PC-3 (cell line): Measurements from ENCODE around the gene EMID1.

Source experiments
- CTCF ChIP-seq: fragments of 300-600 bp; sonication (generic); conservative IDR thresholded peaks from 2 replicates; pipeline ENCODE4 v1.5.1; 2017; ENCODE audit warnings: antibody characterized with exemption, low read depth, mild to moderate bottlenecking, low read length
- EZH2 ChIP-seq: fragments of 300-600 bp; sonication (generic); IDR thresholded peaks from one replicate; pipeline ENCODE4 v1.6.1; 2017; ENCODE audit warnings: antibody characterized with exemption, mild to moderate bottlenecking, low read length; ENCODE audit not compliant: unreplicated experiment
- EZH2phosphoT487 ChIP-seq: fragments of 300-600 bp; sonication (generic); IDR thresholded peaks from 2 replicates; pipeline ENCODE4 v1.6.1; 2018; ENCODE audit warnings: mild to moderate bottlenecking, antibody characterized with exemption, low read length, borderline replicate concordance

DNA sequence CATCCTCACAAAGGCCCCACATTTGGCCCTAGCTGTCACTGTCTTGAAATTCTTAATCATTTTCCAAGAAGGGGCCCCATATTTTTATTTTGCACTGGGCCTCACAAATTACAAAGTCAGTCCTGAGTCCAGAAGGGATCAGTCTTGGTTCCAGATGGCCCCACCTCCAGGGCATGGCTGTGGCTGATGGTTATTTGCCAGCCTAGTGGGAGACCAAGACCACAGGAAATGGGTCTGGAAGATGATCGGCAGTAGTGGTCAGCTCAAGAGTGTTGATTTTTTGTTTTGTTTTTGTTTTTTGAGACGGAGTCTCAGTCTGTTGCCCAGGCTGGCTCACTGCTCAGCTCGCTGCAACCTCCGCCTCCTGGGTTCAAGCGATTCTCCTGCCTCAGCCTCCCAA lies 47.1 kb upstream of the EMID1 start:
- TF ChIP-seq CTCF (no peak), EZH2 (no peak), EZH2phosphoT487 (no peak)
